Purkinje cell (primary cell): ENCODE measurements around the gene KIAA1143. TPM values are rescaled to one million over a fixed set of nuclear protein-coding genes. Genes with fewer than 3 reads are reported as not detected.

Source experiments
- polyA plus RNA-seq: library from polyadenylated mRNA; unstranded; fragments of >200 nt; fragmentation: Nextera tagmentation; gene quantifications from 2 replicates; pipeline ENCODE4 v1.2.1, GENCODE V29; 2014

Gene KIAA1143
- 41.8 and 49.7 TPM in 2 replicates for polyA plus RNA-seq

DNA sequence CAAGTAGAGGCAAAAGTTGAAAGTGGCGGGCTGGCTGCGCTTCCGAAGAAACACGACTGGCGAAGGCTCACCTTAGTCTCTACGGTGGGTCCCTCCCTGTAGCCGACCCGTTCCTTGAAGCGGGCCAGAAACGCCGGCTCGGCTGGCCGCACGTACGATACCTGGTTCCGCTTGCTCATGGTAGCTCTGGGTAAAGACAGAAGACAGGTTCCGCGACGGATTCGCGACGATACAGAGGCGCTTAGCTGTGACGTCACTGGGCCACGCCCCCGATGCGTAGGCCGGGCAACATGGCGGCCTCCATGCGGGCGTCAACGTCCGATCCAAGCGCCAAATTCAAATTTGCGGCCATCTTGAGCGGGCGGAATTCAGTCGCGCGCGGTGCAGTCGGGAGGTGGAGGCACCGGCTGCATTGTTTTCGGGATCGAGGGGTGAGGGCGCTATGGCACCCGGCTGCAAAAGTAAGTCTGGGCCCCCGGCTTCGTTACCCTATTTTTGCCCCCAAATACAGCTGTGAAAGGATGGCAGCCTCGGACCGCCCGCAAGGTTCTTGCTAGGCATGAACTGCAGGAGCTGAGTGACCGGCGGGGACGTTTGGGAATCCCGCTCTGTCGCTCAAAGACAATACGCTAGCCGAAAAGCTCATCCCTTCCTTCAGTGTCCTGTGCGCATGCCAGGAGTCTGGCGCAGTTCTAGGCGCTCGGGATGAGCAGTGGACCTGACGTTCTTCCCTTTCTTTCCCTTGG is at the start of gene KIAA1143, which contains the start of gene KIF15:
Gene KIAA1143, minus strand, starts transcription at position 196 of the 746 bp plus-strand sequence. Its CDS starts 17 bp downstream, at position 179.
Gene KIF15, plus strand, starts transcription at position 371 of the 746 bp plus-strand sequence. Its CDS starts 72 bp downstream, at position 443.

GRCh38 chr3:44729384-44729910 is 32.0 kb downstream of the KIAA1143 start, which contains the start of gene ZNF501:
Gene ZNF501, plus strand, starts transcription at chr3:44729635. Its CDS starts 4,787 bp downstream, at chr3:44734422.

DNA sequence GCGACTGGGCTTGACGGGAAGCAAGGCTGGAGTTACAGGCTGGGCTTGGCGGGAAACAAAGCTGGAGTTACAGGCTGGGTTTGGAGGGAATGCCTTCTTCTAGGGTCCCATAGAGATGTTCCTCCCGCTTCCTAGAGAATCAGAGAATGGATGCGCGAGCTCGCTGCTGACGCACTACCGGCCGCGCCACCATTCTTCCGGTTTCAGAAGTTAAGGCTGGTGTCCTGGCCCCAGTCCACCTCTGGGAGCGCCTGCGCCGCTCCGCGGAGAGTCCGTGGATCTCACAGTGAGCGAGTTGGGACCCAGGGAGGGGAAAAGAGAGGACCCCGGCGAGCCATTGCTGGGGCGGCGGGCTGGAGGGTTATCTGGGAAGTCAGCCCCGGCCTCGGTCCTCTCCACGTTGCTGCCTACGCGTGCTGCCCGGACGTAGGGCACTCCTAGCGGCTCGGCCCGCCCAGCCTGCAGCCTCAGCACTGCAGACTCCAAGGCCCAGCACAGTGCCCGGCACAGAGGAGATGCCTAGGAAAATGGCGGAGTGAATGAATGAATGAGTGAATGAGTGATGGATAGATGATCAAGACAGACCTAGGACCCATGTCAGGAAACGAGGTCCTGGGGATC is 48.9 kb downstream of the KIAA1143 start, which contains the start of gene ZNF502:
Gene ZNF502, plus strand, starts transcription at position 206 of the 621 bp plus-strand sequence. CDS start 7,602 bp downstream, outside the sequence.

Other genes starting within 250 kb of the KIAA1143 start
- 2.2 and 2.7 TPM in 2 replicates for gene ZKSCAN7, start 206.4 kb downstream of the KIAA1143 start, polyA plus RNA-seq
- 2.2 and 2.9 TPM in 2 replicates for gene ZNF660, start 176.7 kb downstream of the KIAA1143 start, polyA plus RNA-seq
- 8.0 and 11.2 TPM in 2 replicates for gene ZNF197, start 136.6 kb downstream of the KIAA1143 start, polyA plus RNA-seq
- gene ZNF35, start 112.9 kb downstream of the KIAA1143 start, polyA plus RNA-seq = 3.8 and 6.0 TPM in 2 replicates
- gene ZNF502, start 49.0 kb downstream of the KIAA1143 start, polyA plus RNA-seq = 2.6 and 4.6 TPM in 2 replicates
- gene ZNF501, start 32.0 kb downstream of the KIAA1143 start, polyA plus RNA-seq = 0.20 and 2.7 TPM in 2 replicates
- gene KIF15, start 175 bp upstream of the KIAA1143 start, polyA plus RNA-seq = 0.28 and 1.9 TPM in 2 replicates
- 17.5 and 20.8 TPM in 2 replicates for gene TMEM42, start 100.3 kb upstream of the KIAA1143 start, polyA plus RNA-seq
- not detected in 2 replicates for gene TGM4, start 113.0 kb upstream of the KIAA1143 start, polyA plus RNA-seq
- 22.7 and 23.4 TPM in 2 replicates for gene ZDHHC3, start 214.6 kb upstream of the KIAA1143 start, polyA plus RNA-seq
- 66.6 and 67.2 TPM in 2 replicates for gene EXOSC7, start 214.6 kb upstream of the KIAA1143 start, polyA plus RNA-seq